GM23338 (cell line): ENCODE data around the gene PDE4D. TPM values are rescaled to one million over a fixed set of nuclear protein-coding genes. Genes with fewer than 3 reads are reported as not detected.

ENCODE experiments used
- ETS1 ChIP-seq: IDR thresholded peaks from 2 replicates; pipeline ENCODE4 v1.6.1; 2016; ENCODE audit warnings: antibody characterized with exemption
- REST ChIP-seq: IDR thresholded peaks from one replicate; pipeline ENCODE4 v1.6.1; 2018; ENCODE audit warnings: antibody characterized with exemption; ENCODE audit not compliant: unreplicated experiment
- ZNF462 ChIP-seq: fragments of 250-450 bp; sonication (Bioruptor Pico); IDR thresholded peaks from 2 replicates; pipeline ENCODE4 v1.5.0; 2020; ENCODE audit warnings: mild to moderate bottlenecking, moderate library complexity
- polyA plus RNA-seq: library from polyadenylated mRNA; unstranded; fragments of >200 nt; fragmentation: Nextera tagmentation; extraction: Ambion mirVana; gene quantifications from 2 replicates; pipeline ENCODE4 v1.2.1, GENCODE V29; 2016
- total RNA-seq: library from RNA; depleted of rRNA; stranded (reverse); fragments of >200 nt; shearing (Covaris generic); gene quantifications from 2 replicates; pipeline ENCODE4 v1.2.3, GENCODE V29; 2014

PDE4D gene
- total and polyA plus RNA-seq, 2 experiments from 2014 or later: 2.1 to 4.7 TPM

- no peak for TF ChIP-seq ZNF462 (CRISPR knock-in tag)
- no peak for TF ChIP-seq ETS1
- TF ChIP-seq REST: no peak
Measured at GRCh38 chr5:59130431-59130830, 763.1 kb downstream of the PDE4D start (continued).
